ENCODE measurements around the gene CALHM1.

- TF ChIP-seq CTCF (IDR thresholded peaks at IDR 0.05; ENCODE audit: low read depth, low read length) (no peak), EZH2phosphoT487 (IDR thresholded peaks at IDR 0.05; ENCODE audit: low read depth) (no peak)
Measured at GRCh38 chr10:103450201-103450695, 8.5 kb downstream of the CALHM1 start.

Measured in OCI-LY3 (cell line).